Cardiac muscle cell (in vitro differentiated cells and primary cell): ENCODE data around the gene IGSF21. TPM values are rescaled to one million over a fixed set of nuclear protein-coding genes. Genes with fewer than 3 reads are reported as not detected.

Experiments used
- DNase-seq, 2 donors: peaks; one replicate each; pipeline versions ENCODE4 v3.0.0 to v3.0.0-alpha.2; 2010 to 2017; ENCODE audit warnings: low read depth in 1 of 2, low spot score in 1 of 2
- H3K27ac ChIP-seq: fragments of 200-600 bp; sonication (generic); 2 replicates; pipeline ENCODE4 v1.5.1; 2016
- H3K27me3 ChIP-seq: fragments of 200-600 bp; sonication (generic); 2 replicates; pipeline ENCODE4 v1.6.0; 2016; ENCODE audit warnings: control low read depth
- H3K36me3 ChIP-seq: fragments of 200-600 bp; sonication (generic); 2 replicates; pipeline ENCODE4 v1.5.1; 2016; ENCODE audit warnings: control low read depth
- H3K4me1 ChIP-seq: fragments of 200-600 bp; sonication (generic); 2 replicates; pipeline ENCODE4 v1.8.1; 2017; ENCODE audit warnings: low read depth, mild to moderate bottlenecking, mixed run types
- H3K4me3 ChIP-seq: fragments of 200-600 bp; sonication (generic); 2 replicates; pipeline ENCODE4 v1.5.1; 2016; ENCODE audit warnings: mild to moderate bottlenecking
- H3K9me3 ChIP-seq: fragments of 200-600 bp; sonication (generic); 2 replicates; pipeline ENCODE4 v1.5.1; 2017; ENCODE audit warnings: low read depth, mild to moderate bottlenecking, control low read depth
- polyA plus RNA-seq: library from polyadenylated mRNA; unstranded; fragments of >200 nt; fragmentation: Nextera tagmentation; extraction: Ambion mirVana; gene quantifications from 2 replicates; pipeline ENCODE4 v1.2.1, GENCODE V29; 2016
- total RNA-seq: library from RNA; depleted of rRNA; stranded (reverse); fragments of >200 nt; gene quantifications from 2 replicates; pipeline ENCODE4 v1.2.3, GENCODE V29; 2016
- TF ChIP-seq, protein P1 (sequence below): IDR thresholded peaks from 2 replicates; pipeline ENCODE4 v1.5.1; 2012; ENCODE audit warnings: low read depth, mild to moderate bottlenecking, low read length

Gene IGSF21
- total and polyA plus RNA-seq, 2 experiments from 2014 or later: 0.06 TPM; not detected in 1

DNA sequence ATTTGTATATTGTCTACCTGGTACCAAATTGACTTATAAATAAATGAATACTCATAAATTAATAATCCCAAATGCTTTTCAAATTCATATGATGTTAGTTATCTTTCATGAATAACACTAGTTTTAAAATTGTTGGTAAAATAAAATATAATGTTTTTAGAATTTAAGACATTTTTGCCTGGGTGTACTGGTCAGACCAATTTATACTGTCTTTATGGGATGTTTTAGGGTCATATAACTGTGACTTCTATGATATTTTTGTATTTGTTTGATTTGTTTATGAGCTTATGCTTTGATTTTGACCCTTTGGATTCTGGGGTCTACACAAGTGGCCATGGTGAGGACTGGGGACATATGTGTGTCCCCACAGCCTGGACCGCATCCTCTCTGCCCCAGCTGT lies 319.0 kb downstream of the IGSF21 start:
- Histone ChIP-seq H3K36me3 (no peaks in the 10 kb centered on the region), H3K27me3 (no peaks in the 10 kb centered on the region), H3K4me3 (no peak overlapping the region), H3K27ac (no peak overlapping the region), H3K9me3 (no peaks in the 10 kb centered on the region), H3K4me1 (no peaks in the 10 kb centered on the region)
- DNase-seq: no peak
- TF ChIP-seq, protein P1, sequence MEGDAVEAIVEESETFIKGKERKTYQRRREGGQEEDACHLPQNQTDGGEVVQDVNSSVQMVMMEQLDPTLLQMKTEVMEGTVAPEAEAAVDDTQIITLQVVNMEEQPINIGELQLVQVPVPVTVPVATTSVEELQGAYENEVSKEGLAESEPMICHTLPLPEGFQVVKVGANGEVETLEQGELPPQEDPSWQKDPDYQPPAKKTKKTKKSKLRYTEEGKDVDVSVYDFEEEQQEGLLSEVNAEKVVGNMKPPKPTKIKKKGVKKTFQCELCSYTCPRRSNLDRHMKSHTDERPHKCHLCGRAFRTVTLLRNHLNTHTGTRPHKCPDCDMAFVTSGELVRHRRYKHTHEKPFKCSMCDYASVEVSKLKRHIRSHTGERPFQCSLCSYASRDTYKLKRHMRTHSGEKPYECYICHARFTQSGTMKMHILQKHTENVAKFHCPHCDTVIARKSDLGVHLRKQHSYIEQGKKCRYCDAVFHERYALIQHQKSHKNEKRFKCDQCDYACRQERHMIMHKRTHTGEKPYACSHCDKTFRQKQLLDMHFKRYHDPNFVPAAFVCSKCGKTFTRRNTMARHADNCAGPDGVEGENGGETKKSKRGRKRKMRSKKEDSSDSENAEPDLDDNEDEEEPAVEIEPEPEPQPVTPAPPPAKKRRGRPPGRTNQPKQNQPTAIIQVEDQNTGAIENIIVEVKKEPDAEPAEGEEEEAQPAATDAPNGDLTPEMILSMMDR: no peak
